GM18507 (cell line): ENCODE measurements around the gene LRR1.
"Not testable (repeated sequence)": the region's sequence is repeated elsewhere in the genome, so short reads cannot be mapped to it uniquely, and the experiment has no call there.

Source experiments
- DNase-seq: peaks from one replicate; pipeline ENCODE4 v3.0.0; 2011; ENCODE audit warnings: low read depth; ENCODE audit not compliant: insufficient read length; ENCODE audit errors: extremely low spot score
- FAIRE-seq: peaks from 2 replicates; lab custom pipeline; 2011; peaks lifted over from hg19 to GRCh38; lab: Jason Lieb, UNC

The LRR1 gene

GRCh38 chr14:49584981-49585640 is 13.6 kb upstream of the LRR1 start:
- not testable (repeated sequence) for FAIRE-seq, DNase-seq

GRCh38 chr14:49585803-49586672 is 12.7 kb upstream of the LRR1 start, which contains the start of gene RPS29:
RPS29 (minus strand) TSS chr14:49586380; CDS start chr14:49586346, 34 bp downstream.
- DNase-seq (peak; percentile 84), FAIRE-seq (peak; percentile 96)

- DNase-seq (no peak), FAIRE-seq (peak; percentile 48)
These were observed 11.9 kb upstream of the LRR1 start for GRCh38 chr14:49586673-49587460.

GRCh38 chr14:49589387-49589786 is 9.4 kb upstream of the LRR1 start:
- FAIRE-seq: no peak
- DNase-seq: no peak

- DNase-seq (no peak), FAIRE-seq (no peak)
These were observed 5.7 kb upstream of the LRR1 start for GRCh38 chr14:49593016-49593415.

GRCh38 chr14:49594347-49595091 is 4.2 kb upstream of the LRR1 start:
- DNase-seq (no peak), FAIRE-seq (peak; percentile 69)

GRCh38 chr14:49598189-49598484 is 603 bp upstream of the LRR1 start:
- no peak for FAIRE-seq
- no peak for DNase-seq

- no peak for DNase-seq
- no peak for FAIRE-seq
These were observed 8.8 kb downstream of the LRR1 start for GRCh38 chr14:49607583-49607982.

- FAIRE-seq (no peak), DNase-seq (no peak)
These were observed 13.5 kb downstream of the LRR1 start for GRCh38 chr14:49612251-49612650.

- FAIRE-seq (no peak), DNase-seq (no peak)
These were observed 13.9 kb downstream of the LRR1 start for GRCh38 chr14:49612671-49613070.

GRCh38 chr14:49614196-49614595 is 15.5 kb downstream of the LRR1 start:
- no peak for DNase-seq
- FAIRE-seq: no peak

GRCh38 chr14:49615776-49616175 is 17.0 kb downstream of the LRR1 start:
- DNase-seq (no peak), FAIRE-seq (no peak)

GRCh38 chr14:49617852-49618519 is 19.2 kb downstream of the LRR1 start:
- DNase-seq (no peak), FAIRE-seq (no peak)

GRCh38 chr14:49619273-49619672 is 20.5 kb downstream of the LRR1 start:
- not testable (repeated sequence) for FAIRE-seq, DNase-seq

GRCh38 chr14:49619730-49620129 is 21.0 kb downstream of the LRR1 start:
- FAIRE-seq: no peak

GRCh38 chr14:49620182-49621113 is 21.7 kb downstream of the LRR1 start, which contains the start of the genes MGAT2 and RPL36AL:
MGAT2 (plus strand) TSS chr14:49620799; CDS start chr14:49621269, 470 bp downstream.
RPL36AL (minus strand) TSS chr14:49620626; CDS start chr14:49619104, 1,522 bp downstream.
- FAIRE-seq: peak; percentile 90
- peak; percentile 96 for DNase-seq

More at GRCh38 chr14:49619730-49620129, 21.0 kb downstream of the LRR1 start:
- DNase-seq: no peak

- FAIRE-seq (no peak), DNase-seq (no peak)
These were observed 22.6 kb downstream of the LRR1 start for GRCh38 chr14:49621114-49621881.
